Gastroesophageal sphincter (tissue), 3 donors: Measurements from ENCODE around the gene DPYD.

Experiments
- CTCF ChIP-seq, 4 experiments: fragments of 200-600 bp in 2 of 4; fragments of 450-650 bp in 2 of 4; sonication (generic) in 1 of 4; IDR thresholded peaks; one replicate each; pipeline ENCODE4 v1.5.1; 2017 to 2019; ENCODE audit warnings: antibody characterized with exemption in 4 of 4, mild to moderate bottlenecking in 2 of 4, moderate library complexity in 2 of 4
- EP300 ChIP-seq: sonication (generic); formaldehyde crosslinking; IDR thresholded peaks from one replicate; pipeline ENCODE4 v1.6.1; 2017; ENCODE audit warnings: antibody characterized with exemption, mild to moderate bottlenecking
- POLR2A ChIP-seq, 2 donors: fragments of 450-650 bp; IDR thresholded peaks; one replicate each; pipeline ENCODE4 v1.6.1; 2017; ENCODE audit warnings: antibody characterized with exemption in 2 of 2, mild to moderate bottlenecking in 2 of 2, moderate library complexity in 1 of 2
- POLR2AphosphoS5 ChIP-seq: sonication (generic); formaldehyde crosslinking; IDR thresholded peaks from one replicate; pipeline ENCODE4 v1.6.1; 2017; ENCODE audit warnings: antibody characterized with exemption

DNA sequence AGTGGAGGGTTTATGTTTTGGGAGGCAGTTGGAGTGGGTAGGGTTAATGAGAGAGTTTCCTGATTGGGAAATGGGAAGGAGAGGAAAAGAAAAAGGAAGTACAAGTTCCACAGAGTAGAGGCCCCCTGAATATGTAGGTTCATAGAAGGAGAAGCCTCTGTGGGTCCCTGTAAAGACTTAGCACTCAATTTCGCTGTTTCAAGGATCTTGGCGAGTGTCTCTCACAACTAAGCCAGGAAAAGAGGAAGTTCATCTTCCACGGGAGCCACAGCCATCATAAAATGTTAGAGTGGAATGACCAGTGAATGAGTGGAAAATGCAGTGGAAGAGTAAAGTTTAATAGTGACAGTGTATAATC, 17.4 kb upstream of the DPYD start:
- TF ChIP-seq CTCF (IDR thresholded peaks at IDR 0.05), result no peak
- no peak for TF ChIP-seq EP300
- no peak for TF ChIP-seq POLR2AphosphoS5
- TF ChIP-seq POLR2A (IDR thresholded peaks at IDR 0.05), result no peak
